Measurements from ENCODE around the gene MICAL3.

MICAL3 gene

GRCh38 chr22:17803609-17804270, 220.6 kb downstream of the MICAL3 start:
- H3K4me3 ChIP-seq (ENCODE audit: low read depth, low read length), result no peak overlapping the region
- no peak for TF ChIP-seq CTCF (IDR thresholded peaks at IDR 0.05; ENCODE audit: low read depth, low read length)

GRCh38 chr22:17802822-17803221, 221.5 kb downstream of the MICAL3 start:
- H3K4me3 ChIP-seq (ENCODE audit: low read depth, low read length), result no peak overlapping the region
- TF ChIP-seq CTCF (IDR thresholded peaks at IDR 0.05; ENCODE audit: low read depth, low read length), result no peak

- no peak for TF ChIP-seq CTCF (IDR thresholded peaks at IDR 0.05; ENCODE audit: low read depth, low read length)
- no peak overlapping the region for H3K4me3 ChIP-seq (ENCODE audit: low read depth, low read length)
These were observed 221.9 kb downstream of the MICAL3 start for GRCh38 chr22:17802411-17802810.

- no peak for TF ChIP-seq CTCF (IDR thresholded peaks at IDR 0.05; ENCODE audit: low read depth, low read length)
- H3K4me3 ChIP-seq (ENCODE audit: low read depth, low read length), result no peak overlapping the region
These were observed 226.4 kb downstream of the MICAL3 start for GRCh38 chr22:17797721-17798559.

DNA sequence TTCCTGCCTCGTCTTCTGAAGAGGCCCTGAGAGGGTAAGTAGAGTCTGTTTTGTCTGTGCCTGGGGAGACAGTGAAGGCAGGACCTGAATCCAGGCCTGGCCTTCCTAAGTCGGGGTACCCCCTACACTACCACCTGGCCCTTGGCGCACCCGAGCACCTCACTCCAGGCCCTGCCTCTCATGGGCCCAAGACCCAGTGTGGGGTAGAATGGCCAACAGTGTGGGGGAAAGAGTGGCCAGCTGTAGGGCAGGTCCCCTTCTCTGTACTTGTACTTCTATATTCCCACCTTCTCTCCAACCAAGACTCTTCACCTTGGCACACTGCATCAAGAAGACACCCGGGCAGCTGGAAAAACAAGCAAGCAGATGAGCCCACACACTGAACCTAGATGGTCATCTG, 227.7 kb downstream of the MICAL3 start:
- TF ChIP-seq CTCF (IDR thresholded peaks at IDR 0.05; ENCODE audit: low read depth, low read length), result no peak
- H3K4me3 ChIP-seq (ENCODE audit: low read depth, low read length), result no peak overlapping the region

DNA sequence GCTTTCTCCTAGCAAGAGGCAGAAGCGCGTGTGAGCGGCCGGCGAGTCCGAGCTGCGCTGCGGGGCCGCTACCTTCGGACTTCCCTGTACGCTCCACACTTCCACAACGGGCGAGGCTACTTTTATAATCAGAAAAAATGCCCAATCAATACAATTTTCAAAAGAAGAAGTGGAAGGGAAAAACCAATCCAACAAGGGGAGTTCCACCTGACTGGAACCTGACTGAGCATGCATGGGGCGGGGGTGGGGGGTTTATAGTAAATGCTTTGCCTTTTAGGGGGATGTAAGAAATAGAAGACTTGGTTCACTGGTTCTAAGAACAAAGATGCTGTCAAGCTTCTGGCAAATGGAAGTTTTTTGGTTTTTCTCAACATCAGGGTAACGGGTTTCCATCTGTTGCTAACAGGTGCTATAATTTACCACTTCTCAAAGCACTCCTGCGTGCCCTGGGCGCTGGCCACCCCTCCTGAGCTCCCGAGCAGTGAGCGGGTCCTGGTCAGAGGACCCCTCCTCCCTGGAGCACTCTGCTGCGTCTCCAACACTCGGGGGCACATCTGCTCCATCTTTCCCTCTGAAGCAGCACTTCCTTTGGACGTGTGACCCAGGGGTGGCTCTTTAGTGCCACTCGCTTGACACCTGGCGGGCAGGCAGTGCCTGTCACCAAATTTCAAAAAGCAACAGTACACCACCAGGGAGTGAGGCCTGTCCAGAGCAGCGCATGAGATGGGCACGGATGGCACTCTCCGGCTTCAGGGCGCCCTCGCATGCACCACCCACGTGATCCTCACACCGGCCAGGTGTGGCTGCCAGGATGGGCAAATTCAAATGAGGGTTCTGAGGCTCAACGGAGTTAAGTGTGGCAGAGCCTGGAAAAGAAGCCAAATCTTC, 228.5 kb downstream of the MICAL3 start:
- no peak for TF ChIP-seq CTCF (IDR thresholded peaks at IDR 0.05; ENCODE audit: low read depth, low read length)
- no peak overlapping the region for H3K4me3 ChIP-seq (ENCODE audit: low read depth, low read length)

Data from WI38 (cell line).